SJSA1 (cell line): ENCODE data around the gene NKAPL. TPM values are rescaled to one million over a fixed set of nuclear protein-coding genes. Genes with fewer than 3 reads are reported as not detected.
A peak's percentile ranks its signal among the peaks of the same experiment; 100 is the strongest.

Source experiments
- DNase-seq, 2 experiments: peaks; one replicate each; pipeline ENCODE4 v3.0.0-alpha.2; 2015 to 2020; ENCODE audit warnings: low spot score in 2 of 2, low read depth in 1 of 2
- H3K27ac ChIP-seq: fragments of 250-450 bp; sonication (Bioruptor Pico); 2 replicates; pipeline ENCODE4 v1.5.1; 2020; ENCODE audit warnings: mild to moderate bottlenecking, moderate library complexity
- H3K27me3 ChIP-seq: fragments of 250-450 bp; sonication (Bioruptor Pico); replicated peaks from 2 replicates; pipeline ENCODE4 v1.5.1; 2020; ENCODE audit warnings: mild to moderate bottlenecking, moderate library complexity
- H3K36me3 ChIP-seq: fragments of 250-450 bp; sonication (Bioruptor Pico); 2 replicates; pipeline ENCODE4 v1.5.1; 2020; ENCODE audit warnings: mild to moderate bottlenecking
- H3K4me1 ChIP-seq: fragments of 250-450 bp; sonication (Bioruptor Pico); replicated peaks from 2 replicates; pipeline ENCODE4 v1.6.1; 2021; ENCODE audit warnings: mild to moderate bottlenecking
- H3K4me3 ChIP-seq: fragments of 250-450 bp; sonication (Bioruptor Pico); 2 replicates; pipeline ENCODE4 v1.5.1; 2020; ENCODE audit warnings: mild to moderate bottlenecking
- H3K9me3 ChIP-seq: fragments of 250-450 bp; sonication (Bioruptor Pico); replicated peaks from 2 replicates; pipeline ENCODE4 v1.5.1; 2020; ENCODE audit warnings: mild to moderate bottlenecking
- total RNA-seq: library from RNA; depleted of rRNA; stranded (reverse); fragments of >200 nt; shearing (Covaris generic); gene quantifications from 2 replicates; pipeline ENCODE4 v1.2.3, GENCODE V29; 2014; rRNA removed

The NKAPL gene
- total RNA-seq = not detected in 2 replicates

- Histone ChIP-seq H3K27ac (no peak within 1 kb of the TSS), H3K4me1 (no peaks in the 10 kb centered on the region), H3K9me3 (no peaks in the 10 kb centered on the region), H3K36me3 (no peaks in the 10 kb centered on the region), H3K27me3 (no peaks in the 10 kb centered on the region; the same call in 1 of the 2 replicates), H3K4me3 (no peak within 1 kb of the TSS)
- DNase-seq = no peak
These were observed at the start of gene NKAPL for GRCh38 chr6:28258877-28259777. NKAPL (plus strand) TSS chr6:28259297; CDS start chr6:28259372, 75 bp downstream.

DNA sequence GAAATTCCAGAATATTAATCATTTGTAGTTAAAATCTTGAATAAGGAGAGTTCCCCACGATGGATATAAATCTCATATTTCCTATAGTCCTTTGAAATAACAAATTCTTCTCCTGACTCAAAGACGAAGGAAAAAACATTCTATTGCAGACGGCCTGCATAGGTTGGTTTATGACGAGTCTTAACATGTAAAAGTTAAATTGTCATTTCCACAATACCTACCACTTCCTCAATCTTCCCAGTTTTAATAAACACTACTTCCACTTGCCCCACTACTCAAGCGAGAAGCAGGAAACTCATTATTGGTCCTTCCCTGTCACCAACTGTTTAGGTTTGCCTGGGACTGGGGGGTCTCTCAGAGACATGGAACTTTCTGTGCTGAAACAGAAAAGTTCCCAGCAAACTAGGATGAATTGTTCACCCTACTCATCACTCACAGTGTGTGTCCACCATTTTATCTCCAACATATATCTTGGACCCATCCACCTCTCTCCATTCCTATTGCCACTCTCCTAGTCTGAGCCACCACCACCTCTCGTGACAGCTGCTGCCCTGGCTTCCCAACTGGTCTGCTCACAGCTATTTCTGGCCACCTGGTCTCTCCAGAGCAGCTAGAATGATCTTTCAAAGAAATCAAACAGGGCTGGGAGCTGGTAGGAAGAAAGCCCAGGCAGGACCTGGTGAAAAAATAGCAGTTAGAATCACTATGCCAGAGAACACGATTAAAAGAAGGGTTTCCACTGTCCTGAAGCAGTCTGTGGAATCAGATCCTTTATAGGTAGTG, 49.2 kb upstream of the NKAPL start:
- 0 out of 2 replicates have a peak, but pooled peaks cover 6% of the 10 kb centered on the region for H3K4me1 ChIP-seq
- no peaks in the 10 kb centered on the region for H3K36me3 ChIP-seq
- peaks cover 56% of the 10 kb centered on the region for H3K27me3 ChIP-seq
- no peak overlapping the region for H3K27ac ChIP-seq
- no peaks in the 10 kb centered on the region; the same call in 1 of the 2 replicates for H3K9me3 ChIP-seq
- no peak overlapping the region for H3K4me3 ChIP-seq
- DNase-seq = no peak

- H3K36me3 ChIP-seq = no peaks in the 10 kb centered on the region
- H3K4me1 ChIP-seq = 0 out of 2 replicates have a peak, but pooled peaks cover 6% of the 10 kb centered on the region
- H3K27me3 ChIP-seq = peaks cover 40% of the 10 kb centered on the region
- H3K4me3 ChIP-seq = peak overlapping the region; percentile 29
- no peaks in the 10 kb centered on the region; the same call in 1 of the 2 replicates for H3K9me3 ChIP-seq
- no peak for DNase-seq
- H3K27ac ChIP-seq = no peak overlapping the region
These were observed 47.1 kb upstream of the NKAPL start for GRCh38 chr6:28211840-28212509.

GRCh38 chr6:28212510-28213212, 46.4 kb upstream of the NKAPL start:
- peak overlapping the region; percentile 29 for H3K4me3 ChIP-seq
- H3K9me3 ChIP-seq = no peaks in the 10 kb centered on the region
- H3K4me1 ChIP-seq = peaks cover 3% of the 10 kb centered on the region; the same call in 1 of the 2 replicates
- peak; percentile 65 to 75 for DNase-seq
- H3K36me3 ChIP-seq = no peaks in the 10 kb centered on the region
- H3K27ac ChIP-seq = no peak overlapping the region
- H3K27me3 ChIP-seq = peaks cover 34% of the 10 kb centered on the region

DNA sequence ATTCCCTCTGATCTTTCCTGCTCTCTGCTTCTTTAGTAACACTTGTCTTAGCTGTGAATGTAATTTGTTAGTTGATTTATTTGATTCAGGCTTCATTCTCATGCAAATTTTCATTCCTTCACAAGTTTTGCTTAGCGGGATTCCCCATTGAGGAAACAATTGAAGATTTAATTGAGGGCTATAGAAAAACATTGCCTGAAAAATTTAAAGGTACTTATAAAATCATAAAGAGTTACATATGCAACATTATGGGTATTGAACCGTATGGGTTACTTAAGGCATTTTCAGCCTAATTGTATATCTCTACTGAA, 45.9 kb upstream of the NKAPL start:
- Histone ChIP-seq H3K36me3 (no peaks in the 10 kb centered on the region), H3K4me1 (peaks cover 3% of the 10 kb centered on the region), H3K27ac (no peak overlapping the region), H3K4me3 (no peak overlapping the region), H3K9me3 (no peaks in the 10 kb centered on the region), H3K27me3 (peaks cover 29% of the 10 kb centered on the region)
- DNase-seq = peak in 1 of 2 experiments; percentile 9

GRCh38 chr6:28215425-28215824, 43.7 kb upstream of the NKAPL start:
- Histone ChIP-seq H3K27ac (no peak overlapping the region), H3K27me3 (peaks cover 6% of the 10 kb centered on the region), H3K36me3 (no peaks in the 10 kb centered on the region), H3K4me3 (no peak overlapping the region), H3K9me3 (no peaks in the 10 kb centered on the region), H3K4me1 (peaks cover 10% of the 10 kb centered on the region)
- no peak for DNase-seq

- Histone ChIP-seq H3K36me3 (no peaks in the 10 kb centered on the region), H3K9me3 (no peaks in the 10 kb centered on the region), H3K27me3 (peaks cover 6% of the 10 kb centered on the region; the same call in 1 of the 2 replicates), H3K27ac (no peak overlapping the region; the same call in 1 of the 2 replicates), H3K4me3 (no peak overlapping the region), H3K4me1 (peaks cover 10% of the 10 kb centered on the region)
- no peak for DNase-seq
These were observed 41.2 kb upstream of the NKAPL start for GRCh38 chr6:28217890-28218289.

- Histone ChIP-seq H3K9me3 (no peaks in the 10 kb centered on the region), H3K4me1 (peaks cover 10% of the 10 kb centered on the region), H3K27me3 (peaks cover 6% of the 10 kb centered on the region; the same call in 1 of the 2 replicates), H3K4me3 (peak overlapping the region; percentile 53), H3K27ac (peak overlapping the region; percentile 83), H3K36me3 (no peaks in the 10 kb centered on the region)
- peak; percentile 81 to 83 for DNase-seq
These were observed 40.5 kb upstream of the NKAPL start for GRCh38 chr6:28218312-28219248.

DNA sequence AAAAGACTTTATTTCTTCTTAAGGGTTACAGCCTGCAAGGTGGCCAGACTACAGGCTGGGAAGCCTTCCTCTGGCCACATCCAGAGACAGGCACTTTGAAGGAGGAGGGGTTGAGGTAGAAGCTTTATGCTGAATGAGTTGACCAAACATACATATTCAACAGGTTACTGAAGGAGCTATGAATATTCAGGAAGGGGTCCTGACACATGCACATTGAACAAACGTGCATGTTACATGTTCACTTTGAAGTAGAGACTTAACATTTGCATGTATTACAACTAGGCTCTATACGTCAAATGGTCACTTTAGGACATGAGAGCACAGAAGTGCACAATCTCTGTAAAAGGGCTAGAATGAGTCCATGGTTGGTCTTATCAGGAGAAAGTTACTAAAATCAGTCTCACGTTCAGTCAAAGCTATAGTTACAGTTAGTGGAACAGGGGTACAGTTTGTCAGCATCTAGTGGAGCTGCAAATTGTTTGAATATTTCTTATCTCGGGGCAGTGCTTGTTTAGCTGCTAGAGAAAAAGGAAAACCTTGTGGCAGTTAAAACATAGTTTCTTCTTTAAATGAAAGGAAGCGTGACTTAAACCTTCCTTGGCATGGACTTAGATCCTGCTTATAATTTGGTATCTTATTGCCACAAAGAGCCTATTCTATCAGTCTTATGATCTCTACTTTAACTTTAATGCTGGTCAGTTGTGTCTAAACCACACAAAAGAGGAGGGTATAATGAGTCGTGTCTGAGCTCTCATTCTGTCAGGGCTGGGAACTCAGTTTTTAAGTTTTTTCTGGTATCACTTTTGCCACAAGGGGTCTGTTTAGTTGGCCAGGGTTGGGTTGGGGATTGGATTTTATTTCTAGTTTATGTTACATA, 38.6 kb upstream of the NKAPL start:
- Histone ChIP-seq H3K27ac (no peak overlapping the region), H3K4me1 (peaks cover 19% of the 10 kb centered on the region), H3K27me3 (0 out of 2 replicates have a peak, but pooled peaks cover 2% of the 10 kb centered on the region), H3K9me3 (no peaks in the 10 kb centered on the region), H3K36me3 (peaks cover 4% of the 10 kb centered on the region; the same call in 1 of the 2 replicates), H3K4me3 (no peak overlapping the region)
- no peak for DNase-seq

DNA sequence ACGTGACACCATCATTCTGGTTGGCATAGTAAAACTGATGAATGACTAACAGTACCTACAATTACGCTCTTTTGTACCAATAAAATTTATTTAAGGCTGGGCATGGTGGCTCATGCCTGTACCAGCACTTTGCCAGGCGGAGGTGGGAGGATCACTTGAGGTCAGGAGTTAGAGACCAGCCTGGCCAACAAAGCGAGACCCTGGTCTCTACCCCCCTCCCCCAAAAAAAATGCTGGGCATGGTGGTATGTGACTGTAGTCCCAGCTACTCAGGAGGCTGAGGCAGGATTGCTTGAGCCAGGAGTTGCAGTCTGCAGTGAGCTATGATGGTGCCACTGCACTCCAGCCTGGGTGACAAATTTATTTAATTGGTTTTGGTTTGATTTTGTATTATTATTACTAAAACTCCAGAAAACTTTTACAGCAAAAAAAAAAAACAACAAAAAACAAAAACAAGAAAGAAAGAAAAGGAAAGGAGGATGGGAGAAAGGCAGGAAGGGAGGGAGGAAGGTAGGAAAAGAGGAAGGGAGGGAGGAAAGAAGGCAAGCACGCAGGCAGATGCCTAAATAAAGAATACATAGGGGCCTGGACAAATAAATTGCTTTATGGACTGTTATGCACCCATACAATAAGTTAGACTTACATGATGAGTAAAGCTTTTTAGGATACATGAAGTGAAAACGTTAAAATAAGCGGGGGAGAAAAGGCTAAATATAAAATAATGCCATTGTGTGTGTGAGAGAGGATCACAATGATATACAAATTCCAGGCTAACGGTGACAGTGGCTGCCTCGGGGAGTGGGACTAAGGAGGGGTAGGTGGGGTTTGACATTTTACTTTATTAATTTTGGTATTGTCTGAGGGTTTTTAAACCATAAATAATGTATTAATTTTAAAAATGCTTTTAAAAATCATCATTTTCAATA, 34.7 kb upstream of the NKAPL start:
- Histone ChIP-seq H3K4me3 (peak overlapping the region; percentile 59), H3K36me3 (peaks cover 29% of the 10 kb centered on the region), H3K27ac (peak overlapping the region; percentile 90), H3K4me1 (peaks cover 13% of the 10 kb centered on the region), H3K27me3 (0 out of 2 replicates have a peak, but pooled peaks cover 2% of the 10 kb centered on the region), H3K9me3 (no peaks in the 10 kb centered on the region)
- DNase-seq = no peak
